ENCODE data around the gene VAPA. TPM values are rescaled to one million over a fixed set of nuclear protein-coding genes. Genes with fewer than 3 reads are reported as not detected.

VAPA gene
- total RNA-seq, 2 donors from 2014 or later, result 122 to 168 TPM

- H3K9me3 Mint-ChIP-seq, result no peaks in the 10 kb centered on the region
- H3K36me3 ChIP-seq (ENCODE audit: control insufficient read depth, insufficient read depth, low read length), result peaks cover 68% of the 10 kb centered on the region
- no peaks in the 10 kb centered on the region for H3K27me3 Mint-ChIP-seq (ENCODE audit: insufficient read depth)
- no peak overlapping the region for H3K4me3 ChIP-seq (ENCODE audit: low read length)
- no peak for TF ChIP-seq CTCF (conservative IDR thresholded peaks at IDR 0.05)
- WGBS, 2 experiments (ENCODE audit: insufficient coverage in 1 of 2, insufficient read length in 1 of 2), result 95 to 100% methylated on average over 3 of the region's 3 CpGs
- no peak overlapping the region for H3K9ac ChIP-seq (ENCODE audit: extremely low read depth, low read length, poor library complexity, severe bottlenecking)
- no peaks in the 10 kb centered on the region for H3K4me1 ChIP-seq (ENCODE audit: control insufficient read depth, insufficient read depth, low read length)
- H3K4me1 Mint-ChIP-seq, result peaks cover 2% of the 10 kb centered on the region
- H3K36me3 Mint-ChIP-seq (ENCODE audit: low read depth), result peaks cover 44% of the 10 kb centered on the region
- no peak overlapping the region for H3K27ac Mint-ChIP-seq
- H3K27me3 ChIP-seq (ENCODE audit: control insufficient read depth, insufficient read depth, low read length, poor library complexity, severe bottlenecking), result no peaks in the 10 kb centered on the region
- no peak overlapping the region for H3K27ac ChIP-seq (ENCODE audit: low read depth, low read length)
- H3K4me3 Mint-ChIP-seq, result no peak overlapping the region
- no peak for DNase-seq
- H3K9me3 ChIP-seq (ENCODE audit: control insufficient read depth, low read length), result no peaks in the 10 kb centered on the region
Measured at GRCh38 chr18:9944805-9945204, 31.0 kb downstream of the VAPA start.

GRCh38 chr18:9946831-9947230, 33.0 kb downstream of the VAPA start:
- H3K27ac Mint-ChIP-seq, result no peak overlapping the region
- no peak overlapping the region for H3K27ac ChIP-seq (ENCODE audit: low read depth, low read length)
- 99 to 100% methylated on average over 1 to 3 of the region's 3 CpGs for WGBS, 2 experiments (ENCODE audit: insufficient coverage in 1 of 2, insufficient read length in 1 of 2)
- H3K36me3 ChIP-seq (ENCODE audit: control insufficient read depth, insufficient read depth, low read length), result peaks cover 62% of the 10 kb centered on the region
- no peak for DNase-seq
- no peaks in the 10 kb centered on the region for H3K9me3 ChIP-seq (ENCODE audit: control insufficient read depth, low read length)
- peaks cover 33% of the 10 kb centered on the region for H3K36me3 Mint-ChIP-seq (ENCODE audit: low read depth)
- no peaks in the 10 kb centered on the region for H3K4me1 ChIP-seq (ENCODE audit: control insufficient read depth, insufficient read depth, low read length)
- no peak overlapping the region for H3K4me3 ChIP-seq (ENCODE audit: low read length)
- no peak overlapping the region for H3K4me3 Mint-ChIP-seq
- H3K27me3 Mint-ChIP-seq (ENCODE audit: insufficient read depth), result no peaks in the 10 kb centered on the region
- H3K9me3 Mint-ChIP-seq, result no peaks in the 10 kb centered on the region
- no peak overlapping the region for H3K9ac ChIP-seq (ENCODE audit: extremely low read depth, low read length, poor library complexity, severe bottlenecking)
- H3K4me1 Mint-ChIP-seq, result peaks cover 4% of the 10 kb centered on the region
- H3K27me3 ChIP-seq (ENCODE audit: control insufficient read depth, insufficient read depth, low read length, poor library complexity, severe bottlenecking), result no peaks in the 10 kb centered on the region
- no peak for TF ChIP-seq CTCF (conservative IDR thresholded peaks at IDR 0.05)

GRCh38 chr18:9947248-9947647, 33.4 kb downstream of the VAPA start:
- H3K27me3 Mint-ChIP-seq (ENCODE audit: insufficient read depth), result no peaks in the 10 kb centered on the region
- no peak overlapping the region for H3K27ac ChIP-seq (ENCODE audit: low read depth, low read length)
- peaks cover 61% of the 10 kb centered on the region for H3K36me3 ChIP-seq (ENCODE audit: control insufficient read depth, insufficient read depth, low read length)
- no peaks in the 10 kb centered on the region for H3K9me3 Mint-ChIP-seq
- no peak overlapping the region for H3K4me3 ChIP-seq (ENCODE audit: low read length)
- peaks cover 36% of the 10 kb centered on the region for H3K36me3 Mint-ChIP-seq (ENCODE audit: low read depth)
- no peak overlapping the region for H3K4me3 Mint-ChIP-seq
- no peak overlapping the region for H3K27ac Mint-ChIP-seq
- H3K9me3 ChIP-seq (ENCODE audit: control insufficient read depth, low read length), result no peaks in the 10 kb centered on the region
- H3K4me1 Mint-ChIP-seq, result peaks cover 4% of the 10 kb centered on the region
- no peak overlapping the region for H3K9ac ChIP-seq (ENCODE audit: extremely low read depth, low read length, poor library complexity, severe bottlenecking)
- no peaks in the 10 kb centered on the region for H3K4me1 ChIP-seq (ENCODE audit: control insufficient read depth, insufficient read depth, low read length)
- no peaks in the 10 kb centered on the region for H3K27me3 ChIP-seq (ENCODE audit: control insufficient read depth, insufficient read depth, low read length, poor library complexity, severe bottlenecking)
- no CpG with 5 or more reads among the region's 1 CpG for WGBS, 2 experiments (ENCODE audit: insufficient coverage in 1 of 2, insufficient read length in 1 of 2)
- no peak for DNase-seq
- no peak for TF ChIP-seq CTCF (conservative IDR thresholded peaks at IDR 0.05)

Data from endodermal cell (in vitro differentiated cells).